Measurements from ENCODE around the gene COL13A1.

DNA sequence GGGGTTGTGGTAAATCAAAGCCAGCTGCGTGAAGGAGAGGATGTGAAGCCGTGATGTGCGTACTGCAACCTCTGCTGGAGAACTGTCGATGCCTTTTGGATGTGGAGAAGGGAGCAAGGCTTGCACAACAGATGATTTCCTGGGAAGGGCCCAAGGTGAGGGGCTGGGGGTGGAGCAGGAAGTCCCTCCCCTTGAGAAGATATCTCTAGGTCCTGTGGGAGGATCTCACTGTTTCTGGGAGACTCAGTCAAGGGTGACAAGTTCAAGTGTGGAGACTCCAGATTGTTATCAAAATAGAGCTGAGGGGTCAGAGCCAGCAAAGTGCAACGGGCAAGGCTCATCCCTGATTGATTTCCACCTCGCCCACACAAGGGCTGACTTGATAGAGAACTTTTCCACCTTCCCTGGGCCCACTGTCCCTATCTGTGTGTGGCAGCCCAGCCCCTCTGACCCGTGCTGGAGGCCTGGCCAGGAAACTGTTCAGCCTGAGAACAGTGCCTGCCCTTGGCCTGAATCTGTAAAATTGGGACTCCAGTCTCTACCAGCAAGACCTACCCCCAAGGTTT is 55.0 kb downstream of the COL13A1 start:
- no peak for TF ChIP-seq ZNF274 (IDR thresholded peaks at IDR 0.05; ENCODE audit: low read depth, low read length)
- TF ChIP-seq YY1 (IDR thresholded peaks at IDR 0.05; ENCODE audit: insufficient read depth, insufficient read length): no peak

Measured in NT2/D1 (cell line).